HG02623 (cell line): ENCODE results near the gene ZNF492.
"Not testable (repeated sequence)": the region's sequence is repeated elsewhere in the genome, so short reads cannot be mapped to it uniquely, and the experiment has no call there.

ENCODE experiments used
- ATAC-seq: cut with Tn5 transposase; IDR thresholded peaks from one replicate; pipeline ENCODE4 v1.9.1; 2021; ENCODE audit warnings: moderate library complexity; ENCODE audit not compliant: unreplicated experiment

Gene ZNF492

DNA sequence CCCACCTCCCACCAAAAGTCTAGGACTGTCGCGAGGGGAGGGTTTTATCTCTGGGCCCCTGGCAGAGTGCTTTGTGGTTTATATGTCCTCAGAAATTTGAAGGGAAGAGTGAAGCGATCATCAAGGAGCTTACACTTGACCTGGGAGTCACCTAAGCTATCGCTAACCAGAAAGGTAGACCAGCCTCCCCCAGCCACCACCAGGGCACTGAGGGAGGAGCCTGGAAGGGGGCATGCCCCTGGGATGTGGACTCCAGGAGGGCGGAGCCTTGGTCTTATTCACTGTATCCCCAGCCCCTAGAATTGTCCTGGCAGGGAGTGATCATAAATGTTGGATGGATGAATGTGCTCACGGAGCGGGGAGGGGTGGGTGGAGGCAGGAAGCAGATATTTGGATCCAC is 16.9 kb upstream of the ZNF492 start:
- ATAC-seq, result not testable (repeated sequence)

DNA sequence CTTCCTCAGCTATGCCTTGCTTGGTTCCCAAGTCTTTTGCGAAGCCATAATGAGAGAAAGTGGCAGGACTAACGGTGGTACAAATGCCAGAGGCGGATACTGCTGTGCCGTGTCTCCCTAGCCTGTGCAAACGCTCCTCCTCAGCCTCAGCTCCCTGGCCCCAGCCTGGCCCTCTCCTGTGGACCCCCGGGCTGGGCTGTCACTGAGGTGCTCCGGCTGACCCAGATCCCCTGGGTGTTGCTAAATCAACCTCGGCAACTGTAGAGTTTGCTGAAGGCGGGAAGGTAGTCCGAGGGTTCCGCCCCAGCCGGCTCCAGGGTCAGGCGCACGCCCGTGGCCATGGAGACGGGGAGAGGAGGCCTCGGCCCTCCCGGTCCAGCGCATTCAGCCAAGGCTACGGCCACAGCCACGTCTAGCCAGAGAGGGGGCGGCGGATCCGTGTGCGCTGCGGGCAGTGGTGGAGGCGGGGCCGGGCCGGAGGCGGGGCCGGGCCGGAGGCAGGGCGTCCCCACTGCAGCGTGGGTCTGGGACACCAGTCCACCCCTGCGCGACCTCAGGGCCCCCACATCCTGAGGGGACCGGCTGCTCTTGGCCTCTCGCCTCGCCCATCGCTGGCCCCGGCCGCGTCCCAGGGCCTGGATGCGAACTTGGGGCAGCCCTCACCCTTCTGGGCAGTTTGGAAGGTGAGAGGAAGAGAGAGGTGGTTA is 16.4 kb upstream of the ZNF492 start:
- ATAC-seq, result no peak

DNA sequence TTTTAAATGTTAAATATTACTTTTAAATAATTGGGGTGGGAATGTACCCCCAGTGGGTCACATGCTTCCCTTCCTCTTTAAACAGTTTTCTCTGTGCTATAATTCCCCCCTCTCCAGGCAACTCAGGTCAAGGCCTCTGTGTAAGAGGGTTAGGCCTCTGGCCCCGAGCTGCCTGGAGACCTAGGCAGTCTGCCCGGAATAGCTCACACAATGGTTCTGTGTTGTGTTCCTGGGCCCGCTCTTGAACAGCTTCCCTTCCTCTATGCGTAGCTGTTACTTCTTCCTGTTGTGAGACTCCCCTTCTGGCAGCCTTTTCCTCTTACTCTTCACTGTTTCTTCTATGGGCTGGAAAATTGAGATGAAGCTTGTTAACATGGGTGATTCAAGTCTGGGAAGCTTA is 14.8 kb upstream of the ZNF492 start:
- ATAC-seq, result no peak

GRCh38 chr19:22619932-22620331 is 14.2 kb upstream of the ZNF492 start:
- ATAC-seq, result no peak

DNA sequence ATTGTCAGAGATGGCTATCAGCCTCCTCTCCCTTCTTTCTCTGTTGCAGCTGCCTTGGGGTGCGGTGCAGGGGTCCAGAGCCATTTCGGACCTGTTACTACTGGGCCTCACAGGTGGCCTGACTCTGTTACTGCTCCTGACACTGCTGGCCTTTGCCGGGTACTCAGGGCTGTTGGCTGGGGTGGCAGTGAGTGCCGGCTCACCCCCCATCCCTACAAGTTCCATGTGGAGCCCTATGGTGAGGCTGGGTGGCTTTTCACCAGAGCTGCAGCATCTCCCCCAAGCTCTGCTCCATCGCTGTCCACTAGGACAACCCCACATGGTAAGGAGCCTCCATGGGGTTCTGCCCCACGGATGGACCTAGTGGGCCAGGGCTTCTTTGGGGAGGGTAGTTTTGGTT is 13.7 kb upstream of the ZNF492 start:
- no peak for ATAC-seq

DNA sequence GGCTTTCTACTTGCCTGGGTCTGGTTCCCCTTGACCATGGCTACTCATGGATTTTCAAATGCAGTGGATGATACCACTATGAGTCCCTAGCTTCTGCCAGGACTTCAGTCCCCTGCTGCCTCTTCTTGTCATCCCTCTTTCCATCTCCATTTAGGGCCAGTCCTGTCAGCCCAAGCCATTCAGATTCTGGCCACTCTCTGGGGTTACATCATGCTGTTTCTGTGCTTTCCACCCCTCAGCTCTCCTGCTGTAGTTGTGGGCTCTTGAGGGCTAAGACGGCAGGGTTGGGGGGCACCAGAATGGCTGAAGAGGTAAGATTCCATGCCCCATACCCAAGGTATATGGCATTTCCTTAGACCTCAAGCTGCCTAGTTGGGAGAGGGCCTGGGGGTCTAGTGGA is 13.2 kb upstream of the ZNF492 start:
- ATAC-seq, result no peak

DNA sequence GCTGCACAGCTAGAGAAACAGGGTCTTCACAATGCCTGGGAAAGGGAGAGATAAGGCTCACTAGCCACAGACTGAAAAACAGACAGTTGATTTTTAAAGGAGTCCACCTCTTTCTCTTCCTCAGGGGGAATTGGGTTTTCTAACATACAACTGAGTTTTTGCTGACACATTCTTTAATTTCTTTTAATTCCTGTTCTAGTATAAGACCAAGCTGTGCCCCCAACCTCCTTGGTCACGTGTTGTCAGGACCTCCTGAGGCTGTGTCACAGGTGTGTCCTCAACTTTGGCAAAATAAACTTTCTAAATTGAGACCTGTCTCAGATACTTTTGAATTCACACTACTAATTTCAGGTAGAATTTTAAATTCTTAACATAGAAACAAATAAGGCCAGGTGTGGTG is 12.1 kb upstream of the ZNF492 start:
- no peak for ATAC-seq

DNA sequence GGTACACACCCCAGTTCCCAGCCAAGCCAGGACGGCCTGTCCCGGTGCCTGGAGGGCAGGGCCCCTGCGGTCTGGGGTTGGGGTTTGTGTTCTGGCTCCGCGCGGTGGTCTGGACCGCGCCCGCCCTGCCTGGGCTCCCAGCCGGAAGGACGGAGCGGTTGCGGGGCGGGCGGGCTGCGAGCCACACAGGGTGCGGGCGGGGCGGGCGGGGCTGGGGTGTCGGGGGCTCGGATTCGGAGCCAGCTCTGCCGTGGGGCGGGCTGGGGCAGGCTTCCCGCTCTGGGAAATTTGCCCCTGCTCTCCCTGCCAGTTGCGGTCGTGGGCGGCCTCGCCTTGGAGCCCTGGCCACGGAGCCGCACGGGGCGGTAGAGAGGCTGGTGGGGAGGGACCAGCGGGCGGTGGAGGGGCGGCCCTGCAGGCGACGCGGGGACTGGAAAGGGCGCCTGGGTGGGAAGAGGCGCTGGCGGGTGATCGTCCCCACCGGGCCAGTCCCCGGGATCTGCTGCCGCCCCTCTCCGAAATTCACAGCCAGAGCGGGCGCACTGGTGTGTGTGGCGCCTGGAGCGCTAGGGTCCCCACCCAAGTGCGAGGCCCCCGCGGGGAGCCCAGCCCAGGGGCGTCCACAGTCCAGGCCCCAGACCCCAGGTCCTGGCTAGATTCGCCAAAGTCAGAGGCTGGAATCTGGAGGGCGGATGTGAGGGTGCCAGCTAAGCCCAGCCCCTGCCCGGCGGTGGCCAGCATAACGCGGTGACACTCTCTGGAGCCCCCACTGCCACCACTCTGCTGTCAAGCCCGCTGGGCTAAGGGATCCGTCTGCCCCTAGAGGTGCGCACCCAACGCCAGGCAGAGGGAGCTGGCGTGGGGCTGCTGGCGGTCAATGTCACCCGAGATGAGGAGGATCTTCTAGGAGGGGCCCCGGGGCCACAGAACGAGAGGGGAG is 11.0 kb upstream of the ZNF492 start:
- no peak for ATAC-seq

- ATAC-seq, result no peak
Measured at GRCh38 chr19:22623841-22624221, 10.3 kb upstream of the ZNF492 start.

DNA sequence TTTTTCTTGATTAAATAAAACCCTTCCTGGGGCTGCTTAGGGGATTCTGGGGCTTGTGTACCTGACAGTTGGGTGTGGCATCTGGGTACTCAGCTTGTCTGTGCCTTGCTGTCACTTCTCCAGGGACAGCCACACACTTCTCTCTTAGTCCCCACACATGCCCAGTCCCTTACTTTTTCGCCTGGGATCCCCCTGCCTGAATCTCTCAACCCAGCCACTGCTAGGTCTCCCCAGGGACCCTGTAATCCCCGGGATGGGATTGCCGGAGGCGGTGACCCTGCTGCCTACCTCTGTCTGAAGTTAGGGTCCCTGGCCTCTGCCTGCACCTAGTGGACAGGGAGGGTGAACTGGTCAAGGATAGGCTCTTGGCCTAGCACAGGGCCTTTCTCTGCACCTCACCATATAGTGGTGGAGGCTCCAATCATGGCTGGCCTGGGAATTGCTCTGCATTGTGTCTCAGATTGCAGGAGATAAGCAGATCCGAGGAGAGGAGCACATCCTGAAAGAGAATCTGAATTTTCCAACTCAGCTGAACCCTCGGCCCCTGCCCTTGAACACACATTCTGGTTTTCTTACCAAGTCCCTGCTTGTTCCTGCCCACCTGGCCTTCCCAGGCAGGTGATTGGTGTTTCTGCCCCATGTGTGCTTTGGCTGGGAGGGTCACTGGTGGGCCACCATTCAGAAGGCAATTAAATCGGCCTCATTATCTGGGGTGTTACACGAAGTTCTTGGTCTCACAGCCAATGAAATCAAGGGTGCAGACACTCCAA is 8.7 kb upstream of the ZNF492 start:
- no peak for ATAC-seq

GRCh38 chr19:22627526-22627925 is 6.6 kb upstream of the ZNF492 start:
- ATAC-seq, result no peak

- no peak for ATAC-seq
Measured at GRCh38 chr19:22628401-22628800, 5.7 kb upstream of the ZNF492 start.

DNA sequence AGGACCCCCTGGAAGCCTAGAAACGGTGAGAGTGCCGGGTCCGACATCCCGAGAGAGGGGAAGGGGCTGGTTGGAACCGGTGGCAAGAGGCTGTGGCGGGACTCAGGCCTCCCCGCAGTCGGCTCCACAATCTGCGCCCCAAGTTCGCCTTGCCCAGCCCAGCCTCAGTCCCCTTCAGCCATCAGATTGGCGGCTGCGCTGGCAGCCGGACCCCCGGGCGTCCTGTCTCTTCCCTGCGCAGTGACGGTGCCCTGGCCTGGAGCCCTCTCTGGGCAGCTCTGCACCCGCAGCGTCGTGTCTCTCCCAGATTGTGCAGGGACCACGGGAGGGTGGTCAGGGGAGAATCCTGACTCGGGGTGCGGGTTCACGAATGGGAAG is 315 bp downstream of the ZNF492 start:
- ATAC-seq, result no peak

- ATAC-seq, result not testable (repeated sequence)
Measured at GRCh38 chr19:22685493-22685892, 51.4 kb downstream of the ZNF492 start.

DNA sequence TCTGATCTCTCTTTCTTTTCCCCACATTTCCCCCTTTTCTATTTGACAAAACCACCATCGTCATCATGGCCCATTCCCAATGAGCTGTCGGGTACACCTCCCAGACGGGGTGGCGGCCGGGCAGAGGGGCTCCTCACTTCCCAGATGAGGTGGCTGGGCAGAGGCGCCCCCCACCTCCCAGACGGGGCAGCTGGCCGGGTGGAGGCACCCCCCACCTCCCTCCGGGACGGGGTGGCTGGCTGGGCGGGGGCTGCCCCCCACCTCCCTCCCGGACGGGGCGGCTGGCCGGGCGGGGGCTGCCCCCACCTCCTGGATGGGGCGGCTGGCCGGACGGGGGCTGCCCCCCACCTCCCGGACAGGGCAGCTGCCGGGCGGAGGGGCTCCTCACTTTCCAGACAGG is 68.5 kb downstream of the ZNF492 start:
- not testable (repeated sequence) for ATAC-seq

GRCh38 chr19:22703096-22703495 is 69.0 kb downstream of the ZNF492 start:
- not testable (repeated sequence) for ATAC-seq

- ATAC-seq, result no peak
Measured at GRCh38 chr19:22708983-22709382, 74.9 kb downstream of the ZNF492 start.
